ENCODE data around the gene UQCC2. TPM values are rescaled to one million over a fixed set of nuclear protein-coding genes. Genes with fewer than 3 reads are reported as not detected.

The UQCC2 gene
- total and polyA plus RNA-seq, 2 of the 8 experiments (the other 6 are each of a cell fraction or from before 2014, with no cell fraction given), result 52.1 to 104 TPM

- no peak for TF ChIP-seq E2F6 (IDR thresholded peaks at IDR 0.05)
These were observed 23.7 kb upstream of the UQCC2 start (continued) for GRCh38 chr6:33735216-33735615.
